IMR-90 (cell line): ENCODE data around the gene DPP6. TPM values are rescaled to one million over a fixed set of nuclear protein-coding genes. Genes with fewer than 3 reads are reported as not detected.
"Not testable (repeated sequence)": the region's sequence is repeated elsewhere in the genome, so short reads cannot be mapped to it uniquely, and the experiment has no call there.

Source experiments
- ATAC-seq: fragments of 200-7000 bp; cut with Tn5 transposase; 2 replicates; pipeline ENCODE4 v1.9.1; 2020; ENCODE audit warnings: low read depth, mild to moderate bottlenecking, moderate library complexity
- BruUV-seq: library from RNA; stranded (reverse); fragments of 400-500 nt; replicated peaks from 2 replicates; lab custom pipeline; 2021; lab: Mats Ljungman, UMichigan
- CTCF ChIA-PET: fragments of 300-600 bp; formaldehyde crosslinking; extraction: SDS; loops from one replicate; lab custom pipeline; 2021; ENCODE audit warnings: antibody characterized with exemption; lab: Yijun Ruan, JAX
- POLR2A ChIA-PET: fragments of 300-600 bp; sonication (Branson Sonifier 250); formaldehyde crosslinking; loops from one replicate; lab custom pipeline; 2022; ENCODE audit warnings: antibody characterized with exemption; ENCODE audit not compliant: unreplicated experiment; lab: Charles Lee
- DNase-seq: peaks from one replicate; pipeline ENCODE4 v3.0.0; 2013
- H2AFZ ChIP-seq: replicated peaks from 2 replicates; pipeline ENCODE3; 2013; ENCODE audit warnings: low read length, mild to moderate bottlenecking; ENCODE audit not compliant: poor library complexity
- H2AK5ac ChIP-seq: 2 replicates; pipeline ENCODE4 v1.6.1; 2013; ENCODE audit warnings: low read depth, low read length, inconsistent platforms
- H2AK9ac ChIP-seq: replicated peaks from 2 replicates; pipeline ENCODE3; 2013; ENCODE audit warnings: mild to moderate bottlenecking, low read depth, low read length, moderate library complexity; ENCODE audit not compliant: poor library complexity
- H2BK120ac ChIP-seq: 2 replicates; pipeline ENCODE4 v1.6.1; 2013; ENCODE audit warnings: low read depth, low read length, inconsistent platforms
- H2BK15ac ChIP-seq: 3 replicates; pipeline ENCODE4 v1.6.1; 2013; ENCODE audit warnings: low read depth, low read length, inconsistent platforms
- H2BK20ac ChIP-seq: 2 replicates; pipeline ENCODE4 v1.6.1; 2013; ENCODE audit warnings: low read depth, mild to moderate bottlenecking, inconsistent platforms, low read length, moderate library complexity
- H2BK5ac ChIP-seq: 2 replicates; pipeline ENCODE4 v1.6.1; 2013; ENCODE audit warnings: mild to moderate bottlenecking, low read depth, low read length, inconsistent platforms; ENCODE audit not compliant: poor library complexity, severe bottlenecking
- H3K14ac ChIP-seq: replicated peaks from 2 replicates; pipeline ENCODE4 v1.6.1; 2013; ENCODE audit warnings: low read depth, low read length, inconsistent platforms
- H3K18ac ChIP-seq: 2 replicates; pipeline ENCODE4 v1.6.1; 2013; ENCODE audit warnings: low read depth, low read length, control low read depth
- H3K23ac ChIP-seq: 2 replicates; pipeline ENCODE4 v1.6.1; 2013; ENCODE audit warnings: low read depth, low read length, inconsistent platforms
- H3K27ac ChIP-seq: 2 replicates; pipeline ENCODE4 v1.5.1; 2013; ENCODE audit warnings: mild to moderate bottlenecking, control low read depth, low read length; ENCODE audit not compliant: insufficient read depth
- H3K27me3 ChIP-seq: 2 replicates; pipeline ENCODE4 v1.6.1; 2013; ENCODE audit warnings: low read length; ENCODE audit not compliant: control insufficient read depth, insufficient read depth
- H3K36me3 ChIP-seq: 2 replicates; pipeline ENCODE4 v1.6.1; 2013; ENCODE audit warnings: low read length, mixed read lengths; ENCODE audit not compliant: control insufficient read depth, insufficient read depth
- H3K4ac ChIP-seq: 2 replicates; pipeline ENCODE4 v1.6.1; 2013; ENCODE audit warnings: low read depth, low read length, inconsistent platforms
- H3K4me1 ChIP-seq: 2 replicates; pipeline ENCODE4 v1.6.1; 2013; ENCODE audit warnings: low read length, mixed read lengths; ENCODE audit not compliant: control insufficient read depth, insufficient read depth
- H3K4me2 ChIP-seq: 2 replicates; pipeline ENCODE4 v1.6.1; 2013; ENCODE audit warnings: low read depth, mild to moderate bottlenecking, control low read depth, low read length, moderate library complexity
- H3K4me3 ChIP-seq: 2 replicates; pipeline ENCODE4 v1.5.1; 2013; ENCODE audit warnings: low read depth, mild to moderate bottlenecking, control low read depth, low read length, moderate library complexity; ENCODE audit not compliant: insufficient read depth
- H3K56ac ChIP-seq: 2 replicates; pipeline ENCODE4 v1.6.1; 2013; ENCODE audit warnings: low read length, inconsistent platforms; ENCODE audit not compliant: insufficient read depth; ENCODE audit errors: extremely low read depth
- H3K79me1 ChIP-seq, 2 experiments: 2 replicates each; pipeline ENCODE4 v1.6.1; 2013; ENCODE audit warnings: low read length in 2 of 2, inconsistent platforms in 1 of 2, low read depth in 1 of 2
- H3K9ac ChIP-seq: 2 replicates; pipeline ENCODE4 v1.6.1; 2013; ENCODE audit warnings: low read depth, low read length, control low read depth
- H3K9me1 ChIP-seq: 2 replicates; pipeline ENCODE4 v1.6.1; 2013; ENCODE audit warnings: low read length, inconsistent platforms; ENCODE audit not compliant: insufficient read depth
- H3K9me3 ChIP-seq: 2 replicates; pipeline ENCODE4 v1.6.1; 2013; ENCODE audit warnings: low read length; ENCODE audit not compliant: control insufficient read depth, insufficient read depth
- H4K20me1 ChIP-seq: 2 replicates; pipeline ENCODE4 v1.6.1; 2013; ENCODE audit warnings: low read length, inconsistent platforms; ENCODE audit not compliant: insufficient read depth
- H4K5ac ChIP-seq: 2 replicates; pipeline ENCODE4 v1.6.1; 2013; ENCODE audit warnings: mild to moderate bottlenecking, low read depth, low read length, control low read depth
- H4K8ac ChIP-seq, 2 experiments: 2 replicates each; pipeline ENCODE4 v1.6.1; 2013; ENCODE audit warnings: low read depth in 2 of 2, low read length in 2 of 2, control low read depth in 1 of 2, inconsistent platforms in 1 of 2
- H4K91ac ChIP-seq: 2 replicates; pipeline ENCODE4 v1.6.1; 2013; ENCODE audit warnings: low read depth, low read length, inconsistent platforms; ENCODE audit not compliant: insufficient read depth
- WGBS, 2 experiments: methylation state at CpG; one replicate each; pipeline versions ENCODE4 v1.1.5 to v1.1.7; 2013; ENCODE audit warnings: missing lambda C conversion rate in 2 of 2; ENCODE audit not compliant: insufficient read length in 1 of 2; ENCODE audit errors: extremely low coverage in 2 of 2; 5-methylcytosine and 5-hydroxymethylcytosine counted together
- dilution Hi-C: fragments of 300-500 bp; cut with HindIII; formaldehyde crosslinking; loops from one replicate; pipeline ENCODE4 v1.14.3; 2018; ENCODE audit warnings: low sequenced_read_pairs; ENCODE audit not compliant: unreplicated experiment
- in situ Hi-C: fragments of 300-500 bp; cut with MboI; formaldehyde crosslinking; loops from 3 replicates; pipeline ENCODE4 v1.14.3; 2019; ENCODE audit warnings: low sequenced_read_pairs, inconsistent platforms, mixed read lengths
- intact Hi-C: fragments of 100-400 bp; cut with micrococcal nuclease; formaldehyde crosslinking; loops from 2 replicates; pipeline ENCODE4 v1.10.0; 2022
- polyA plus RNA-seq, 3 experiments: library from polyadenylated mRNA; depleted of rRNA; stranded (reverse); fragments of >200 nt; gene quantifications; 2 replicates each; pipeline ENCODE4 v1.2.3, GENCODE V29; 2012; ENCODE audit warnings: low replicate concordance in 1 of 3
- total RNA-seq: library from RNA; depleted of rRNA; stranded (reverse); fragments of >200 nt; gene quantifications from 2 replicates; pipeline ENCODE4 v1.2.3, GENCODE V29; 2012

The DPP6 gene
- total and polyA plus RNA-seq, 2 of the 4 experiments (the other 2 are of a cell fraction), result not detected

DNA sequence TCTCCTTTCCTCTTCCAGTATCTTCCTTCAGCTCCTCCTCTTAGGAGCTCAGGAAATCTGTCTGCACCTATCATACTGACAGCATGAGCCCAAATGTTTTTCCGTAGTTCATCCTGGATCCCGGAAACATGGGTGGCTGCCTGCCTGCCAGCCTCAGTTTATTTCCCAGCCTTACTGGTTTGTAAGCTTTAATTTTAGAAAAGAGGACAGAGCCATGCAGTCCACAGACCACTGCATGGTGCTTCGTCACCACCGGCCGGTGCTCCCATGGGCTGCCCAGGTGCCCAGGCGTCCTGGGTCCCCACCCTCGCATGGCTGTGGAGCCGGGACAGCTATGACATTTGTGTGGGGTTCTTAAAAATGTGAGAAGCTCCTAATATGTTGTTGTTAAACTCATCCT is 24.4 kb upstream of the DPP6 start:
- H2BK20ac ChIP-seq, POLR2A ChIA-PET, H2AFZ ChIP-seq, H3K4me1 ChIP-seq, H3K14ac ChIP-seq, H3K4me2 ChIP-seq, H3K27me3 ChIP-seq, H3K23ac ChIP-seq, H2AK9ac ChIP-seq, H3K18ac ChIP-seq, H2BK5ac ChIP-seq, H3K36me3 ChIP-seq, H3K9me1 ChIP-seq, DNase-seq, H3K79me1 ChIP-seq, H2BK15ac ChIP-seq, H3K27ac ChIP-seq, H3K9me3 ChIP-seq, in situ Hi-C loops, H4K91ac ChIP-seq, H4K20me1 ChIP-seq, intact Hi-C loops, BruUV-seq, dilution Hi-C loops, H3K4ac ChIP-seq, CTCF ChIA-PET, H2AK5ac ChIP-seq, H3K9ac ChIP-seq, H4K5ac ChIP-seq, H2BK120ac ChIP-seq, ATAC-seq, H3K4me3 ChIP-seq, H3K56ac ChIP-seq, H4K8ac ChIP-seq: not testable (repeated sequence)
- no CpG with 5 or more reads among the region's 8 CpGs for WGBS, 2 experiments

DNA sequence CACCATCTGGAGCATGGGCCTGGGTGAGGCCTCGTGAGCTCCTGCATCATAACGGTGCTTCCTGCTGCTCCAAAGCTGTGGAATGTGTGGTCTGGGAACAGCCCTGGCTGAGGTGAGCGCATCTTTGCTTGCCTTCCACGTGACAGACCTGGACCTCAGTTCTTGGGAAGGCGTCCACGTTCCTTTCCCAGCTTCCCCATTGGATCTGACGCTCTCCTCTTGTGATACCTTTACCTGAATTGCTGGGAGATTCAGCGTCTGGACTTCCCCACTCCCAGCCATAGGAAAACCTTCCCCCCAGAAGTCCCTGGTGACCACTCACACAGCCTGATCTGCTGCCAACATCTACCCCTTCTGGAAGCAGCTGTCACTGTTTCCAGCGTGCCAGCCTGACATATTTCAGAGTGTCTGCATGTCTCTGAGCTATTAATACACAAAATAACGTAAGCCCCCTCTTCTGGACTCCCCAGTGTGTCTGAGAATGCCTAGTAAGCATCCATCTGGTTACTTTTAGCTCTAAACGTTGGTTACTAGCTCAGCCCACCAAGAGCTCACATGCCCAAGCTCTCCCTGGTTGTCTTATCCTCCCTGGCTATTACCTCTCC is 21.6 kb upstream of the DPP6 start:
- not testable (repeated sequence) for H3K9ac ChIP-seq

More for the DNA sequence above, 21.6 kb upstream of the DPP6 start:
- H3K36me3 ChIP-seq, H4K8ac ChIP-seq, H3K79me1 ChIP-seq, H2AFZ ChIP-seq, H3K9me1 ChIP-seq, H2BK5ac ChIP-seq, ATAC-seq, H2BK120ac ChIP-seq, in situ Hi-C loops, H3K18ac ChIP-seq, H2BK15ac ChIP-seq, H4K20me1 ChIP-seq, H3K4me3 ChIP-seq, H3K27ac ChIP-seq, H3K27me3 ChIP-seq, H4K91ac ChIP-seq, H3K4me2 ChIP-seq, intact Hi-C loops, DNase-seq, H3K56ac ChIP-seq, H3K23ac ChIP-seq, H3K14ac ChIP-seq, dilution Hi-C loops, BruUV-seq, H3K4ac ChIP-seq, H2AK5ac ChIP-seq, H4K5ac ChIP-seq, H3K4me1 ChIP-seq, H2BK20ac ChIP-seq, CTCF ChIA-PET, POLR2A ChIA-PET, H3K9me3 ChIP-seq, H2AK9ac ChIP-seq: not testable (repeated sequence)
- no CpG with 5 or more reads among the region's 11 CpGs for WGBS, 2 experiments
